HG03045 (cell line): ENCODE results near the gene RCN2.
"Not testable (repeated sequence)": the region's sequence is repeated elsewhere in the genome, so short reads cannot be mapped to it uniquely, and the experiment has no call there.

Experiments used
- ATAC-seq: cut with Tn5 transposase; IDR thresholded peaks from one replicate; pipeline ENCODE4 v1.9.1; 2021; ENCODE audit warnings: mild to moderate bottlenecking, moderate library complexity; ENCODE audit not compliant: unreplicated experiment

The RCN2 gene

GRCh38 chr15:76930831-76931396 is 635 bp upstream of the RCN2 start:
- no peak for ATAC-seq

DNA sequence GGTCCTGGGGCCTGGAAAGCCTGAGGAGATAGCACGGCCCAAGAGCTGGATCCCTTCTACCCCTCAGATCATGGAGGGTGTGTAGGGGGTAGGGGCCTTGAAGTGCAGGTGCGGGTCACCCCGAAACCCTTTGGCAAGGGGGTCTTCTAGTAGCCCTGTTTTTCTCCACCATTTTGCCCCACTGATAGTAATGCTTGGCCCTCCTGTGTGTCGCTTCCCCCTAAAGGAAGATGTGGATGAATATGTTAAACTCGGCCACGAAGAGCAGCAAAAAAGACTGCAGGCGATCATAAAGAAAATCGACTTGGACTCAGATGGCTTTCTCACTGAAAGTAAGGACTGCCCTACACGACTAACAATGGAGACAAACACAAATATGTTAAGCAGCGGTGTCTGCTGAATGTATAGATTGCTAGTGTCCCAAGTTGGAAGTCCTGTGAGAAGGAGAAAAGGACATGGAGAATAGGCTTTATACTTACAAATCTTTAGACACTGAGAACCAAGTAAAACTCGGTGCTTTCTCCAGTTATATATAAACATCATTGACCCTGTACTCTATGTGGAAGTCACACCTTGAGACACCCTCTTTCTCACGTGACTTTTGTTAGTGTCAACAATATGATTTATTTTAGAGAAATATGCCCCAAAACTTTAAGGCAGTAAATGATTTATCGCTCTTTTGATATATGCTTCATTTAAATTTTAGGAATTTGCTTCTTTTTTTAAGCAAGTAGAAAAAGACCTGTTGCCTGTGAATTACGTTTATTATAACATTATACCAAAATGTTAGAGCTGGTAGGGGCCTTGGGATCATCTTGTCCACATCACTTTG is 802 bp downstream of the RCN2 start:
- ATAC-seq, result no peak

GRCh38 chr15:76935620-76936019 is 4.1 kb downstream of the RCN2 start:
- no peak for ATAC-seq

DNA sequence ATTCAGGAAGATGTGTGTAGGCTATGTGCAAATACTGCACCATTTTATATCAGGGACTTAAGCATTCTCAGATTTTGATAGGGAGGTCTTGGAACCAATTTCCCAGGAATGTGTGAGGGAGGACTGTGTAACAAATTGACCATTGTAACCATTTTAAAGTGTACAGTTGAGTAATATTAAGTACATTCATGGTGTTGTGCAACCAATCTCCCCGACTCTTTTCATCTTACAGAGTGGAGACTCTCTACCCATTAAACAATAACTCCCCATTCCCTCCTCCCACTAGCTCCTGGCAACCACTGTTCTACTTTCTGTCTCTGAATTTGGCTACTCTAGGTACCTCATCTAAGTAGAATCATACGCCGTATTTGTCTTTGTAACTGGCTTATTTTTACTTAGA is 5.1 kb downstream of the RCN2 start:
- no peak for ATAC-seq

DNA sequence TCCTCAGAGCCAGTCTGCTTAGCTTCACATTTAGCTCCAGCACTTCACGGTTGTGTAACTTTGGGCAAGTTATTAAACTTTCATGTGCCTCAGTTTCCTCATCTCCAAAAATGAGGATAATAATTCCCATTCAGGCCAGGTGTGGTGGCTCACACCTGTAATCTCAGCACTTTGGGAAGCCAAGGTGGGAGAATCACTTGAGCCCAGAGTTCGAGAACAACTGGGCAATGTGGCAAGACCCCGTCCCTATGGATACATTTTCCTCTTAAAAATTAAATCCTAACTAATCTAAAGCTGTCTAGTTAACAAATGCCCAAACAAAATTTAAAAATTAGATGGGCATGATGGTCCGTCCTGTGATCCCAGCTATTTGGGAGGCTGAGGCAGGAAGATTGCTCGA is 7.2 kb downstream of the RCN2 start:
- ATAC-seq, result no peak

DNA sequence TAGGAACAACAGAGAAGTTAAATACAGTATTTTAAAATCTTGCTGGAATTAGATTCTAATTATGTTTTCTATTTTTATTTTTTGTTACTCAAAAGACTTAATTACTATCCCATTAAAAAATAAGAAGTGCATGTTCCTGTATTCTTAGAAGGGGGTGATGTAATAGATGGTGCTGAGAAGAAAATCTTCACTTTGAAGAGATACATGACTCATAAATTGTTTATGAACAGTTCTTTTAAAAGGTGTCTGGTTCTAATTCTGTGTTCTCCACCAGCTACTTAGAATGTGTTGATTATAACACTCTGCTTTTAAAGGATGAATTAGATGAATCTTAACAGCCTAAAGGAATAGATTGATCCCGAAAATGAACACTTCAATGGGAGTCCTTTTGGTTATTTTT is 8.2 kb downstream of the RCN2 start:
- ATAC-seq, result no peak

- no peak for ATAC-seq
These were observed 10.1 kb downstream of the RCN2 start for GRCh38 chr15:76941636-76942035.

GRCh38 chr15:76942331-76942730 is 10.8 kb downstream of the RCN2 start:
- ATAC-seq, result no peak

- ATAC-seq, result no peak
These were observed 14.0 kb downstream of the RCN2 start for GRCh38 chr15:76945494-76946093.

DNA sequence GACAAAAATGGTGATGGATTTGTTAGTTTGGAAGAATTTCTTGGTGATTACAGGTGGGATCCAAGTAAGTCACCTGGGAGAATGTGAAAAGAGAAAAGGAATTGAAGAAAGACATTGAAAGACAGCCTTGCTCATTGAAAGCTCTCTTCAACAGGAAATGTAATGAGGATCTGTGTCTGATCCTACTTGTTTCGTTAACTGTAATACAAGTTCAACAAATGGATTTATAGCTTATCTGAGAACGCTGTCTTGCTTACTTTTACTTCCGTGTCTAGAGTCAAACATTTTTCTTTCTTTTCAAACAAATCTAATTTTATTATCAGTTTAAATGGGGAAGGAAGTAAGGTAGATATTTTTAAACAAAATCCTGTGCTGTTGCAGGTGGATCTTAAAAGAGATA is 15.9 kb downstream of the RCN2 start:
- ATAC-seq, result no peak

DNA sequence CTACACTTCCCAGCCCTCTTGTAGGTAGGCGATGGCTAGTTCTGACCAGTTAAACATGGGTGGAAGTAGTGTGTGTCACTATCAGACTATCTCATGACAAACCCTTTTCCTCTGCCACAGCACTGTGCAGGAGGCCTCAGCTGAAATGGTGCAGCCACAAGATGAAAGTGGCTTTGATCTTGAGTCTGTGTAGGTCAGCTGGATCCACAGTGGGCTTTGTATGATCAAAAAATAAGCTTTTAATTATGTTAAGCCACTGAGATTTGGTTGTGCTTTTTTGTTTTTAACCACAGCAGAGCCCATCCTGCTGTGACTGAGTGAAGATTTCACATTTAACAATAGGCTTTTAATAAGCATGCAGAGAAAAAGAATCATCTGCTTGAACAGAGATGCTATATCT is 19.7 kb downstream of the RCN2 start:
- no peak for ATAC-seq

DNA sequence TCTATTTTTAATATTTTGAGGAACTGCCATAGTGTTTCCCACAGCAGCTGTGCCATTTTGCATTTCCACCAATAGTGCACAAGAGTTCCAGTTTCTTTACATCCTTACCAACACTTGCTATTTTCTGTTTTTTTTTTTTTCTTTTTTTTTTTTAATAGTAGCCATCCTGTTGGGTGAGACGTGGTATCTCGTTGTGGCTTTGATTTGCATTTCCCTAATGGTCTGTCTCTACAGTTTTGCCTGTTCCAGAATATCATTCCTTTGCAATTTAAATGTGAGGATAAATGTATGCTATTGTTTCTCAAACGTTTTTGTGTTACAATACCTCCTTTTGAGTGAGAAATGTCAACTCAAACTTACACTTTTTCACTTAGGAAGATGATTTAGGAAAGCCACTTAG is 22.4 kb downstream of the RCN2 start:
- no peak for ATAC-seq

DNA sequence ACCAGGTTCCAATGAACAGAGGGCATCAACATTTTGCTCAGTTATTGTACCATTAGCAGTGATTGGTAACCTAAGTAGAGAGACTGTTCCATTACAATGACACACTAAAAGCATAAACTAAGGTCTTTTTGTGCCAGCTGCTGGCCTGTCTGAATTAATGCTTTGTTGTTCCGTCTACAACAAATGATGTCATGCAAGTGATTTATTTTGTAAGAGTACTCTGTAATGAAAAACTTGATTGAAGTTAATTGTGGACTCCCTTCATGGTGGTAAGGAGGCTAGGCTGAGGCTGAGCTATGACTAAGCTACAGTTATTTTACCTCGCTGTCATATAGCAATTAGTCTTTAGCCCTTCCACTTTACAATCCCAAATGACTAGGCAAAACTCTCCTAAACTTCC is 23.2 kb downstream of the RCN2 start:
- no peak for ATAC-seq

DNA sequence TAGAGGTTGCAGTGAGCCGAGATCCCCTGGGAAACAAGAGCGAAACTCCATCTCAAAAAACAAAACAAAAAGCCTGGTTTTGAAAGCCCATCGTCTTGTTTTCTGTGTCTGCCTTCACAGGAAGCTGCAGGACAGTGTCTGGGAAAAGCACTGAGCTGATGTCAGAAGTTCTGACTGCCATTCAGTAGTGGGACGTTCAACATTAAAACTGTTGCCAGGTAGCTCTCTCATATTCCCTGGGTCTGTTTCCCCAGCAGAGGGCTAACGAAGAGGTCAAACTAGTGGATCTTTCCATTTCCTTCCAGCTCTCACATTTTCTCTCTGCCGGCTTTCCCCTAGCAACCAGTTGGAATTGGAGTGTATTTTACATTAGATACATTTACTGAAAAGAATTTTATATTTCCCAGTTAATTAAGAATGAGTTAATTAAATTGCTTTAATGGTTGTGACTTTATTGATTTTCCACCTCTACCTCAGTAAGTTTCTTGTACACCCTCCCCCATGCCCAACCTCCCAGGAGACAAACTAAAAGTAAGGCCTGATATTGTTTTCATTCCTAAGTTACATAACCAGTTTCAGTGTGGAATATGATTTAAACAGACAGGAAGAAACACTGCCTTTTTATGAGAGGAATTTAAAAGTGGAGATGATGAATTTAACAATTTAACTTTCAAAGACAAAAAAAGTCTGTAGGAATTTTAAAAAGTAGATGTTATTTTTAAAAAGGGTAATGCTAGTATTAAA is 29.9 kb downstream of the RCN2 start:
- no peak for ATAC-seq

DNA sequence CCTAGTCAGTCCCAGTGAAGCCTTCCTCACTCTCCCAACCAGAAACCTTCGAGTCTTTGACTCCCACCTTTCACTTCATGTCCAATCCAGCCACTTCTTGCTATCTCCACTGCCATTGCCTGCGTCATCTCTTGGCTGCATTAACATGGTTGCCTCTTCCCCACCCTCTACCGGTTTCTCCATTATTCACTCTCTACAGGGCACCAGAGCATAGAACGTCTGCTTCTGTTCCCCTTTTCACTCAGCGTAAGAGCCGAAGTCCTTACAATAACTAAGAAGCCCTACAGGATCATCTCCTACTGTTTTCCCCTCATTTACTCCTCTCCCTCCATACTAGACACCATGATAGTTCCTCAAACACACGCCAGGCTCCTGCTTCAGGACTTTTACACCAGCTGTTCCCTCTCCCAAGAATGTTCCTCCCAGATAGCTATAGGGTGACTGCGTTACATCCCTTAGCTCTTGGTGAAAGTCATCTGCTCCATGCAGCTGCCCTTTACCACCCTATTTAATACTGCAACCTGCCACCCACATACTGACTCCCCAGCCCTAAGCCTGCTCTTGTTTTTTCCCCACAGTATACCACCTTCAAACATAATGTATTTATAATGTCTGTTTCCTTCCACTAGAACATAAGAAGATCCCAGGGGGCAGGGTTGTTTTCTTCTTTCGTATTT is 30.9 kb downstream of the RCN2 start:
- ATAC-seq, result no peak

DNA sequence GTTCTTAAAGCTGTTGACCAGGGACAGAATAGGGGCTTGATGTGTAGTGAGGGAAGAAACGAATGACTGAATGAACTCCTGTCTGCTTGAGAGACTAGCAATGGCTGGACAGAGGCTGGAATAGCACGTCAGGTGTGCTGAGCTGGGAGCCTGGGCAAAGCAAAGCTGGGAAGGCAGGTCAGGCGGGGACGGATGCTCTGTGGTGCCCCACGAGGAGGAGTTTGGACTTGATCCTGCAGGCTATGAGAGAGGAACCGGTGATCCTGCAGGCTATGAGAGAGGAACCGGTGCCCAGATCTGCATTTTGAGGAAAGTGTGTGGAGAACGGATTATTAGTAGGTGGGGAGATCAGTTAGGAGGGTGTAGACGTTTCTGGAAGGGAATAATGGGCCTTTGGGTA is 32.0 kb downstream of the RCN2 start:
- ATAC-seq, result no peak

DNA sequence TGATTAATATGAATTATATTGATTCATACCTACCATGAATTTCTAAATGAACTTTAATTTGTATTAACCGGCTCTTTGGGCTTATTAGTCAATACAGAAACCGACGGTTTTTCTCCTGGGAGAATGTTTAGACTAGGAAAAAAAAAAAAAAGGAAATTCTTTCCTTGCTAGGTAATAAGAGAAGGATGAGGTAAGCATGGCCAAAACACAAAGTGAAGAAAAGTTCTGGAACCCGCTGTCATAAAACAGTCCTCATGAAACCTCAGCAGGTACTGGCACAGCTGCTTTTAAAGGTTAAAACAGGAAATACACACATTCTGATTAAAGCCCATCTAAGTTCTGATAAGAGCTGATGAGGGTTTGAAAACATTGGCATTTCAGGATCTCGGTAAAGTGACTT is 32.6 kb downstream of the RCN2 start:
- ATAC-seq, result no peak

DNA sequence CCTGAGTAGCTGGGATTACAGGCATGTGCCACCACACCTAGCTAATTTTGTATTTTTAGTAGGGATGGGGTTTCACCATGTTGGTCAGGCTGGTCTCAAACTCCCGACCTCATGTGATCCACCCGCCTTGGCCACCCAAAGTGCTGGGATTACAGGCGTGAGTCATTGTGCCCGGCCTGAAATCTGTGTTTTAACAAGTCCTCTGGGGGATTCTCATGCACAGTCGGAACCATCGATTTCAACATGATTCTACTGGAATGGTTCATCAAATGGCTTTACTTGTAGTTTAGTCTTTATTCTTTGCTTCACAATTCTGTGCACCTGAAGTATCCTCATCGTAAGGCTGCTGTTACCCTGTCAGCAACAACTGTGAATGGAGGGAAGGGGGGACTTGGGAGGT is 34.5 kb downstream of the RCN2 start:
- ATAC-seq, result not testable (repeated sequence)

DNA sequence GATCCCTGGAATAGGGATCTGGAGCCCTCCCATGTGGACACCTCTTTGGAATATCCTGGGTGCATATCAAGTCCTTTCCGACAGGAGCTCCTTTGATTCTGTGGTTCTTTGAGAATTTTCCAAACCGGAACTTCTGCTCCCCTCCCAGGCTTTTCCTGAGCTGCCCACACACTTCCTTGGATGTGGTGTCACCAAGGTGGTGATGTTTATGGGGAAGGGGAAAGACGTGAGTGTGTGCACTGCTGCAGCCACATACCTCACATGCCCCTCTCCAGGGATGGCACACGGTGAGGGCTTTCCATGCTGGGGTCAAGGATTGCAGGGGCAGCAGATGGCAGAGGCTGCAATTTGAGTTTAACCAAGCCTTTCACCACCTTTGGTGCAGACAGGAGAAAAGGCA is 35.5 kb downstream of the RCN2 start:
- no peak for ATAC-seq

GRCh38 chr15:76968306-76968705 is 36.8 kb downstream of the RCN2 start:
- no peak for ATAC-seq
